Osteoblast (primary cell): Measurements from ENCODE around the gene SMC3. TPM values are rescaled to one million over a fixed set of nuclear protein-coding genes. Genes with fewer than 3 reads are reported as not detected.
A peak's percentile ranks its signal among the peaks of the same experiment; 100 is the strongest.

Source experiments
- DNase-seq: peaks from one replicate; pipeline ENCODE4 v3.0.0; 2011; ENCODE audit warnings: low spot score, mixed read lengths; ENCODE audit not compliant: insufficient read length; ENCODE audit errors: missing footprints
- H2AFZ ChIP-seq: 2 replicates; pipeline ENCODE4 v1.6.0; 2011; ENCODE audit warnings: mild to moderate bottlenecking, low read length
- H3K27ac ChIP-seq: 2 replicates; pipeline ENCODE4 v1.5.1; 2011; ENCODE audit warnings: mild to moderate bottlenecking, low read depth, low read length, moderate library complexity
- H3K27me3 ChIP-seq: 2 replicates; pipeline ENCODE4 v1.6.0; 2012; ENCODE audit warnings: mild to moderate bottlenecking, control low read depth, inconsistent platforms, low read length, moderate library complexity; ENCODE audit not compliant: insufficient read depth
- H3K36me3 ChIP-seq: 2 replicates; pipeline ENCODE4 v1.5.1; 2011; ENCODE audit warnings: mild to moderate bottlenecking, low read length, control low read depth, moderate library complexity; ENCODE audit not compliant: insufficient read depth
- H3K4me1 ChIP-seq: 2 replicates; pipeline ENCODE4 v1.5.1; 2011; ENCODE audit warnings: mild to moderate bottlenecking, low read length, control low read depth, moderate library complexity; ENCODE audit not compliant: insufficient read depth
- H3K4me2 ChIP-seq: 2 replicates; pipeline ENCODE4 v1.6.0; 2011; ENCODE audit warnings: mild to moderate bottlenecking, low read length; ENCODE audit not compliant: insufficient read depth
- H3K4me3 ChIP-seq: fragments of 200-600 bp; sonication (generic); 3 replicates; pipeline ENCODE4 v1.5.1; 2012; ENCODE audit warnings: mild to moderate bottlenecking, low read length, inconsistent platforms; ENCODE audit not compliant: insufficient read depth
- H3K79me2 ChIP-seq: 2 replicates; pipeline ENCODE4 v1.6.0; 2012; ENCODE audit warnings: mild to moderate bottlenecking, low read length, control low read depth, inconsistent platforms; ENCODE audit not compliant: insufficient read depth
- H3K9me3 ChIP-seq: 2 replicates; pipeline ENCODE4 v1.5.1; 2011; ENCODE audit warnings: low read depth, low read length, control low read depth
- H4K20me1 ChIP-seq: 2 replicates; pipeline ENCODE4 v1.6.0; 2012; ENCODE audit warnings: mild to moderate bottlenecking, low read length, control low read depth; ENCODE audit not compliant: insufficient read depth
- CTCF ChIP-seq: IDR thresholded peaks from 2 replicates; pipeline ENCODE4 v1.5.1; 2011; ENCODE audit warnings: mild to moderate bottlenecking, low read depth, low read length, moderate library complexity; ENCODE audit errors: extremely low read depth
- total RNA-seq: library from RNA; depleted of rRNA; stranded (reverse); fragments of >200 nt; gene quantifications from 2 replicates; pipeline ENCODE4 v1.2.3, GENCODE V29; 2012

SMC3 gene
- total RNA-seq, 1 donor = 20.3 TPM

- Histone ChIP-seq H3K4me3 (no peak overlapping the region), H3K4me1 (no peaks in the 10 kb centered on the region), H3K4me2 (no peak overlapping the region), H3K27ac (no peak overlapping the region), H3K9me3 (no peaks in the 10 kb centered on the region), H2AFZ (no peak overlapping the region), H3K27me3 (no peaks in the 10 kb centered on the region), H4K20me1 (no peaks in the 10 kb centered on the region), H3K36me3 (peaks cover 43% of the 10 kb centered on the region), H3K79me2 (no peaks in the 10 kb centered on the region)
- TF ChIP-seq CTCF = no peak
- DNase-seq = no peak
Observed at GRCh38 chr10:110597476-110597875, 30.0 kb downstream of the SMC3 start.

- Histone ChIP-seq H3K79me2 (no peaks in the 10 kb centered on the region), H3K27me3 (no peaks in the 10 kb centered on the region), H2AFZ (no peak overlapping the region), H3K4me3 (no peak overlapping the region), H4K20me1 (no peaks in the 10 kb centered on the region), H3K4me2 (no peak overlapping the region), H3K27ac (no peak overlapping the region), H3K4me1 (no peaks in the 10 kb centered on the region), H3K36me3 (peaks cover 50% of the 10 kb centered on the region), H3K9me3 (no peaks in the 10 kb centered on the region)
- DNase-seq = no peak
- TF ChIP-seq CTCF = peak; percentile 61
Observed at GRCh38 chr10:110600487-110601101, 33.1 kb downstream of the SMC3 start.

- H4K20me1 ChIP-seq = no peaks in the 10 kb centered on the region
Observed at GRCh38 chr10:110601581-110601980, 34.1 kb downstream of the SMC3 start.

GRCh38 chr10:110608087-110608486 is 40.6 kb downstream of the SMC3 start:
- TF ChIP-seq CTCF = no peak

More at GRCh38 chr10:110601581-110601980, 34.1 kb downstream of the SMC3 start:
- Histone ChIP-seq H3K36me3 (peaks cover 51% of the 10 kb centered on the region), H3K27ac (no peak overlapping the region), H3K27me3 (no peaks in the 10 kb centered on the region), H3K79me2 (no peaks in the 10 kb centered on the region), H3K9me3 (no peaks in the 10 kb centered on the region), H2AFZ (no peak overlapping the region), H3K4me3 (no peak overlapping the region), H3K4me1 (no peaks in the 10 kb centered on the region), H3K4me2 (no peak overlapping the region)
- TF ChIP-seq CTCF = no peak
- no peak for DNase-seq

More at GRCh38 chr10:110608087-110608486, 40.6 kb downstream of the SMC3 start:
- Histone ChIP-seq H4K20me1 (no peaks in the 10 kb centered on the region), H3K27me3 (peaks cover 12% of the 10 kb centered on the region), H2AFZ (no peak overlapping the region), H3K27ac (no peak overlapping the region), H3K4me3 (no peak overlapping the region), H3K4me2 (no peak overlapping the region), H3K79me2 (no peaks in the 10 kb centered on the region), H3K4me1 (no peaks in the 10 kb centered on the region), H3K9me3 (no peaks in the 10 kb centered on the region), H3K36me3 (peaks cover 18% of the 10 kb centered on the region)
- DNase-seq = peak; percentile 4
